ENCODE results near the gene LMAN2L.

Gene LMAN2L

GRCh38 chr2:96716388-96716787 lies 23.5 kb downstream of the LMAN2L start:
- no peak overlapping the region for H3K4me2 ChIP-seq (ENCODE audit: low read length)
- H3K4me3 ChIP-seq (ENCODE audit: low read length): no peak overlapping the region
- no peaks in the 10 kb centered on the region for H3K4me1 ChIP-seq (ENCODE audit: control insufficient read depth, low read length)
- no peaks in the 10 kb centered on the region for H3K9me2 ChIP-seq (replicated peaks; ENCODE audit: control insufficient read depth, low read length)
- H3K36me3 ChIP-seq (ENCODE audit: control insufficient read depth, low read length): peaks cover 5% of the 10 kb centered on the region
- H3F3A ChIP-seq (ENCODE audit: control insufficient read depth, insufficient read depth): no peaks in the 10 kb centered on the region
- H4K20me1 ChIP-seq (ENCODE audit: control insufficient read depth, insufficient read depth, low read depth, low read length): no peaks in the 10 kb centered on the region
- H3K27me3 ChIP-seq (ENCODE audit: control insufficient read depth, low read length): no peaks in the 10 kb centered on the region
- H3K27ac ChIP-seq (ENCODE audit: low read depth, low read length): no peak overlapping the region
- no peaks in the 10 kb centered on the region for H3K79me2 ChIP-seq (ENCODE audit: control insufficient read depth, low read length)
- H3K9me3 ChIP-seq (ENCODE audit: control insufficient read depth, insufficient read depth, low read length): no peaks in the 10 kb centered on the region
- TF ChIP-seq EZH2phosphoT487 (IDR thresholded peaks at IDR 0.05; ENCODE audit: borderline replicate concordance, low read length): no peak
- TF ChIP-seq, protein P1, sequence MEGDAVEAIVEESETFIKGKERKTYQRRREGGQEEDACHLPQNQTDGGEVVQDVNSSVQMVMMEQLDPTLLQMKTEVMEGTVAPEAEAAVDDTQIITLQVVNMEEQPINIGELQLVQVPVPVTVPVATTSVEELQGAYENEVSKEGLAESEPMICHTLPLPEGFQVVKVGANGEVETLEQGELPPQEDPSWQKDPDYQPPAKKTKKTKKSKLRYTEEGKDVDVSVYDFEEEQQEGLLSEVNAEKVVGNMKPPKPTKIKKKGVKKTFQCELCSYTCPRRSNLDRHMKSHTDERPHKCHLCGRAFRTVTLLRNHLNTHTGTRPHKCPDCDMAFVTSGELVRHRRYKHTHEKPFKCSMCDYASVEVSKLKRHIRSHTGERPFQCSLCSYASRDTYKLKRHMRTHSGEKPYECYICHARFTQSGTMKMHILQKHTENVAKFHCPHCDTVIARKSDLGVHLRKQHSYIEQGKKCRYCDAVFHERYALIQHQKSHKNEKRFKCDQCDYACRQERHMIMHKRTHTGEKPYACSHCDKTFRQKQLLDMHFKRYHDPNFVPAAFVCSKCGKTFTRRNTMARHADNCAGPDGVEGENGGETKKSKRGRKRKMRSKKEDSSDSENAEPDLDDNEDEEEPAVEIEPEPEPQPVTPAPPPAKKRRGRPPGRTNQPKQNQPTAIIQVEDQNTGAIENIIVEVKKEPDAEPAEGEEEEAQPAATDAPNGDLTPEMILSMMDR (IDR thresholded peaks at IDR 0.05; ENCODE audit: low read depth, low read length, poor library complexity, severe bottlenecking): no peak

GRCh38 chr2:96715658-96716057 lies 24.2 kb downstream of the LMAN2L start:
- TF ChIP-seq EZH2phosphoT487 (IDR thresholded peaks at IDR 0.05; ENCODE audit: borderline replicate concordance, low read length): no peak
- TF ChIP-seq, protein P1 (IDR thresholded peaks at IDR 0.05; ENCODE audit: low read depth, low read length, poor library complexity, severe bottlenecking): no peak
- H4K20me1 ChIP-seq (ENCODE audit: control insufficient read depth, insufficient read depth, low read depth, low read length): no peaks in the 10 kb centered on the region
- H3K27me3 ChIP-seq (ENCODE audit: control insufficient read depth, low read length): no peaks in the 10 kb centered on the region
- H3F3A ChIP-seq (ENCODE audit: control insufficient read depth, insufficient read depth): no peaks in the 10 kb centered on the region
- no peaks in the 10 kb centered on the region for H3K79me2 ChIP-seq (ENCODE audit: control insufficient read depth, low read length)
- no peak overlapping the region for H3K4me3 ChIP-seq (ENCODE audit: low read length)
- H3K36me3 ChIP-seq (ENCODE audit: control insufficient read depth, low read length): peaks cover 12% of the 10 kb centered on the region
- no peaks in the 10 kb centered on the region for H3K4me1 ChIP-seq (ENCODE audit: control insufficient read depth, low read length)
- H3K9me3 ChIP-seq (ENCODE audit: control insufficient read depth, insufficient read depth, low read length): no peaks in the 10 kb centered on the region
- no peaks in the 10 kb centered on the region for H3K9me2 ChIP-seq (replicated peaks; ENCODE audit: control insufficient read depth, low read length)
- H3K4me2 ChIP-seq (ENCODE audit: low read length): no peak overlapping the region
- no peak overlapping the region for H3K27ac ChIP-seq (ENCODE audit: low read depth, low read length)

GRCh38 chr2:96710985-96711384 lies 28.9 kb downstream of the LMAN2L start:
- no peaks in the 10 kb centered on the region for H3K4me1 ChIP-seq (ENCODE audit: control insufficient read depth, low read length)
- H3F3A ChIP-seq (ENCODE audit: control insufficient read depth, insufficient read depth): no peaks in the 10 kb centered on the region
- H3K9me3 ChIP-seq (ENCODE audit: control insufficient read depth, insufficient read depth, low read length): no peaks in the 10 kb centered on the region
- TF ChIP-seq EZH2phosphoT487 (IDR thresholded peaks at IDR 0.05; ENCODE audit: borderline replicate concordance, low read length): no peak
- TF ChIP-seq, protein P1 (IDR thresholded peaks at IDR 0.05; ENCODE audit: low read depth, low read length, poor library complexity, severe bottlenecking): no peak
- no peaks in the 10 kb centered on the region for H4K20me1 ChIP-seq (ENCODE audit: control insufficient read depth, insufficient read depth, low read depth, low read length)
- no peaks in the 10 kb centered on the region for H3K9me2 ChIP-seq (replicated peaks; ENCODE audit: control insufficient read depth, low read length)
- peaks cover 47% of the 10 kb centered on the region for H3K36me3 ChIP-seq (ENCODE audit: control insufficient read depth, low read length)
- H3K27me3 ChIP-seq (ENCODE audit: control insufficient read depth, low read length): no peaks in the 10 kb centered on the region
- no peaks in the 10 kb centered on the region for H3K79me2 ChIP-seq (ENCODE audit: control insufficient read depth, low read length)
- H3K4me3 ChIP-seq (ENCODE audit: low read length): no peak overlapping the region
- H3K4me2 ChIP-seq (ENCODE audit: low read length): no peak overlapping the region
- no peak overlapping the region for H3K27ac ChIP-seq (ENCODE audit: low read depth, low read length)

Measured in DOHH2 (cell line).